ENCODE data around the gene AURKA.

Gene AURKA

DNA sequence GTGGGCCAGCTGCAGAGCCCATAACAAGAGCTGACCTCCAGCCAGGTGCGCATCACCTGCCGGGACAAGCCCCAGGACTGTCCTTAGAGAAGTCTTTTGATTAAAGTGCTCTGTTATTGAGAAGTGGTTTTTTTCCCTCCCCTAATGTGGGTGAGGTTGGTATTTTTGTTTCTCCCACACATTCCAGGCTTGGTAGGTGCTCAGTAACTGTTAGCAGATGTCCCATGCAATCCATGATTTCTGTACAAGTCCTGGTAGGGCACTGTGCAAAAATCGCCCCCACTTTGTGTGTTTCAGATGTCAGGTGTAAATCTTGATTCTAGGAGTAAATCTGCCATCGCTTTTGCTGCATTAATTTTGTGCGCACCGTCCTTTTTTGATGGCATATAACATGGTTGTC is 28.5 kb downstream of the AURKA start:
- Histone ChIP-seq H3K4me3 (ENCODE audit: low read depth in 1 of 2, low read length in 2 of 2) (no peak overlapping the region), H3K27ac (ENCODE audit: low read depth, low read length) (no peak overlapping the region), H3K9ac (ENCODE audit: low read depth in 1 of 2, low read length in 2 of 2) (no peak overlapping the region), H3K4me1 (ENCODE audit: control insufficient read depth in 1 of 2, insufficient read depth in 2 of 2, low read length in 2 of 2) (peaks cover 9 to 12% of the 10 kb centered on the region in 2 donors), H3K36me3 (ENCODE audit: control insufficient read depth in 1 of 2, insufficient read depth in 2 of 2, low read length in 2 of 2) (peaks cover 0 to 13% of the 10 kb centered on the region in 2 donors), H3K9me3 (ENCODE audit: control insufficient read depth in 1 of 2, low read length in 2 of 2) (no peaks in the 10 kb centered on the region), H3K27me3 (ENCODE audit: control insufficient read depth in 1 of 2, insufficient read depth in 2 of 2, low read length in 2 of 2) (no peaks in the 10 kb centered on the region)

DNA sequence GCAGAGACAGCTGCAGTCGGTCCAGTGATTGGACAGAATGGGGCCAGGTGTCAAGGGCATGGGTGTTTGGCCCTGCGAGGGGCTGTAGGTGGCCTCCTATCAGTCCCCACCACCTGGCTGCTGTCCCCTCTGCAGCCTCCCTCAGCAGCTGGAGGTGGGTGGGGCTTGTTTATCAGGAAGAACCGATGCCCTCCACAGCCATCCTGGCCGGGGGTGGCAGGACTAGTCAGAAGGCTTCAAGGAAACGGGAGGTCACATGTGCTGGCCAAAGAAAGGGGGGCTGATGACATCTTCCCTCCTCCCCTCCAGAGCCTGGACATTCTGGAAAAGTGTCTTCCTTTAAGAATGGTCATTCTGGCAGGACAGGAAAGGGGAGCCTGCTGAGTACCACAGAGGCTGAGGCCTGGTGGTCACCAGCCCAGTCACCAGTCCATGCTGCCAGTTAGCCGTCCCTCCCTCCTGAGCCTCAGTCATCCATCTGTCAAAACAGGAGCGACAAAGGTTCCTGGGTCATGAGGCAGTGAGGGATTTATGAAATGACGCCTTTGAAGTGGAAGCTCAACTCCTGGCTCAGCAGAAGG is 29.1 kb downstream of the AURKA start:
- Histone ChIP-seq H3K27me3 (ENCODE audit: control insufficient read depth in 1 of 2, insufficient read depth in 2 of 2, low read length in 2 of 2) (no peaks in the 10 kb centered on the region), H3K36me3 (ENCODE audit: control insufficient read depth in 1 of 2, insufficient read depth in 2 of 2, low read length in 2 of 2) (peaks cover 0 to 11% of the 10 kb centered on the region in 2 donors), H3K27ac (ENCODE audit: low read depth, low read length) (no peak overlapping the region)

DNA sequence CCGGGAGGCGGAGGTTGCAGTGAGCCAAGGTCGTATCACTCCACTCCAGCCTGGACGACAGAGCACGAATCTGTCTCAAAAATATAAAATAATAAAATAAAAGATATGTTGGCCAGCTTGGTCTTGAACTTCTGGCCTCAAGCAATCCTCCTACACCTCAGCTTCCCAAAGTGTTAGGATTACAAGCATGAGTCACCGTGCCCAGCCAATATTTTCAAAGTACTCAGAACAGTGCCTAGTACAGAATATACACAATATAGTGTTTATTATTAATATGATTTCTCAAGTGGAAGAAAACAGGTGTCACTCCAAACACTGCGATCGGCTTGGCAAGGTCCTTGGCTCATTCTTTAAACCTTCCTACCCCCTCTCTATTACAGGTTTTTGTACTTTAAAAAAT is 30.1 kb downstream of the AURKA start:
- H3K4me3 ChIP-seq (ENCODE audit: low read depth in 1 of 2, low read length in 2 of 2): no peak overlapping the region
- no peak overlapping the region for H3K9ac ChIP-seq (ENCODE audit: low read depth in 1 of 2, low read length in 2 of 2)
- peaks cover 9 to 12% of the 10 kb centered on the region in 2 donors for H3K4me1 ChIP-seq (ENCODE audit: control insufficient read depth in 1 of 2, insufficient read depth in 2 of 2, low read length in 2 of 2)
- no peaks in the 10 kb centered on the region for H3K9me3 ChIP-seq (ENCODE audit: control insufficient read depth in 1 of 2, low read length in 2 of 2)
- H3K27me3 ChIP-seq (ENCODE audit: control insufficient read depth in 1 of 2, insufficient read depth in 2 of 2, low read length in 2 of 2): no peaks in the 10 kb centered on the region
- H3K36me3 ChIP-seq (ENCODE audit: control insufficient read depth in 1 of 2, insufficient read depth in 2 of 2, low read length in 2 of 2): peaks cover 0 to 5% of the 10 kb centered on the region in 2 donors
- H3K27ac ChIP-seq (ENCODE audit: low read depth, low read length): no peak overlapping the region

More for the DNA sequence above, 29.1 kb downstream of the AURKA start:
- Histone ChIP-seq H3K4me3 (ENCODE audit: low read depth in 1 of 2, low read length in 2 of 2) (no peak overlapping the region), H3K9ac (ENCODE audit: low read depth in 1 of 2, low read length in 2 of 2) (no peak overlapping the region), H3K4me1 (ENCODE audit: control insufficient read depth in 1 of 2, insufficient read depth in 2 of 2, low read length in 2 of 2) (peaks cover 9 to 12% of the 10 kb centered on the region in 2 donors), H3K9me3 (ENCODE audit: control insufficient read depth in 1 of 2, low read length in 2 of 2) (no peaks in the 10 kb centered on the region)

DNA sequence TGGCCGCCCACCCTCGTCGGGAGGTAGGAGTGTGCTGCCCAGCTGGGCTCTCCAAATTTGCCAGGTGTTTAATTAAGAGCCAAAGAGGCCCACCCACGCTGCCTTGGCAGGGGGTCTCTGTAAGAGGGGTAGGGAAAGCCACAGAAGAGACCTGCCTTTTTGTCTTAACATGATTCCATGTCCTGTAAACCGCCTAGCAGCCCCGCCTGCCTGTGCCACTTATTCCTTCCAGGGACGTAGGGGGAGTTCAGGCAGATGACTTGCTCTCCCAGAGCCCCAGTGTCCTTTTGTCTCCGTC is 31.2 kb downstream of the AURKA start:
- H3K36me3 ChIP-seq (ENCODE audit: control insufficient read depth in 1 of 2, insufficient read depth in 2 of 2, low read length in 2 of 2): no peaks in the 10 kb centered on the region
- H3K9me3 ChIP-seq (ENCODE audit: control insufficient read depth in 1 of 2, low read length in 2 of 2): no peaks in the 10 kb centered on the region
- peaks cover 9 to 12% of the 10 kb centered on the region in 2 donors for H3K4me1 ChIP-seq (ENCODE audit: control insufficient read depth in 1 of 2, insufficient read depth in 2 of 2, low read length in 2 of 2)
- H3K9ac ChIP-seq (ENCODE audit: low read depth in 1 of 2, low read length in 2 of 2): no peak overlapping the region
- no peak overlapping the region for H3K4me3 ChIP-seq (ENCODE audit: low read depth in 1 of 2, low read length in 2 of 2)
- H3K27ac ChIP-seq (ENCODE audit: low read depth, low read length): no peak overlapping the region
- no peaks in the 10 kb centered on the region for H3K27me3 ChIP-seq (ENCODE audit: control insufficient read depth in 1 of 2, insufficient read depth in 2 of 2, low read length in 2 of 2)

DNA sequence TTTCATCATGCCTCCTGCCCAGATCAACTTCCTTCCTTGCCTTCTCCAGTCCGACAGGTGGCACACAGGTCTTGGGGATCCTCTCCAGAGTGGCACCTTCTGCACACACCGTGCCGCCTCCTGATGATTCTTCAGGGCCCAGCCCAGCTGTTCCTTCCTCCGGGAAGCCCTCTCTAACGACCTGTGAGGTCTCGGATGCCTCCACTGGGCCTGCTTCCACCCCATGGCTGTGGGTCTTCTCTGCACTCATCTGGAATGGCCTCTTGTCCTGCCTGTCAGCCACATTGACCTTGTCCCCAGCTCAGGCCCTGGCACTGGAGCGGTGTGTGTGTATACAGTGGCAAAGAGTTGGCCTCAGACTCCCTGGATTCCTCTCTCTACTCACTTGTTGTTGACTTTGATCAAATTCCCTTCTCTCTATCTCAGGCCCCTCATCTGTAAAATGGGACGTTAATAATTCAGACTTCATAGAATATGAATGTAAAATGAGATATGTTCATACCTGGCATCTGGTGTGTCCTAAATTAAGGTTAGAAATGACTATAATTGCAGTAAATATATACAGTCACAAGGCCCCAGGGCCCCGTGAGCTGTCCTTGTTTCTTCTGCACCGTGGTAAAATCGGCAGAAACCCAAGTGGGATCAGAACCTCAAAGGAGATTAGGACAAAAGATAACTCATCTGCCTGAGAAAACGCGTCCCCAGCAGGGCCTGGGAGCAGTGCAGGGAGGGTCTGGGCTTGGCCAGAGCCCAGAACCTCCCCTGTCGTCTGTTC is 31.7 kb downstream of the AURKA start:
- no peak overlapping the region for H3K27ac ChIP-seq (ENCODE audit: low read depth, low read length)
- H3K27me3 ChIP-seq (ENCODE audit: control insufficient read depth in 1 of 2, insufficient read depth in 2 of 2, low read length in 2 of 2): no peaks in the 10 kb centered on the region
- H3K36me3 ChIP-seq (ENCODE audit: control insufficient read depth in 1 of 2, insufficient read depth in 2 of 2, low read length in 2 of 2): no peaks in the 10 kb centered on the region
- H3K9me3 ChIP-seq (ENCODE audit: control insufficient read depth in 1 of 2, low read length in 2 of 2): no peaks in the 10 kb centered on the region
- peak overlapping the region; percentile 43 to 68 for H3K9ac ChIP-seq (ENCODE audit: low read depth in 1 of 2, low read length in 2 of 2)
- peaks cover 9 to 12% of the 10 kb centered on the region in 2 donors for H3K4me1 ChIP-seq (ENCODE audit: control insufficient read depth in 1 of 2, insufficient read depth in 2 of 2, low read length in 2 of 2)
- peak overlapping the region; percentile 83 to 94 for H3K4me3 ChIP-seq (ENCODE audit: low read depth in 1 of 2, low read length in 2 of 2)

DNA sequence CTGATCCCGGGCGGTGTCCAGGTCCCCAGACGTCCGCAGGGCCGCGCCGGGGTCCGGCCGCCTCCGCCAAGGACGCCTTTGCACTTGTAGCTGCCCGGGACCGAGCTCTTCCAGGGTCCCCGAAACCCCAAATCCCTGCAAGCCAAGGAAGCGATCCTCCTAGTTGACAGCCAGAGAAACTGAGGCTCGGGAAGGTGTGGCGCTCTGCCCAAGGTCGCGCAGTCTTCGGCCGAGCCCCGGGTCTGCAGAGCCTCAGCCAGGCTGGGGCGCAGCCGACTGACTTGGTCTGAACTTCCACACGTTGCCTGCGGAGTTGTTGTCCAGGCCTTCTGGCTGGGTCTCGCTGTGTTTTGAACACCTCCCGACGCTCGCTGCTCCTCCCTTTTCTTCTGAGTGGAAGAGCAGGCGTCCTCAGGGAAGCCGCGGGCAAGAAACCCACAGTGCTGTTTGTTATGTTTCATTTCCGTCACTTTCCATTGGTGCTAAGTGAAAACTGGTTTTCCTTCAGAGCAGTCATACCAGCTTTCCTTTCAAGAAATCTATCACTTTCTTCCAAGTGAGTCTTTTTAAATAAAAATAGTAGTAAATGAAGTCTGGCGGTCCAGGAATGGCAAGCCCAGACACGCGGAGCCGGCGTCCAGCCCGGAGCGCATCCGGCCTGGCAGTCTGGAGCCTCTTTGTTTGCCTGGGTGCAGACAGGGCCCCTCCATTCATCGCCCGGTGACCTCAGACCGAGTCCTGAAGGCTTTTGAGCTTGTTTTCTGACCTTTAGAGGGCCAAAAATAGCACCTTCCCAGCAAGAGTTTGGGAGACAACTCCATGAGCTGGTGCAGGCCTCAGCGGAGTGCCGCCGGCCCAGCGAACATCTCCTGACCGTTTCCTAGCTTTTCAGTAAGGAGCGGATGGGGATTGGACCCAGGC is 32.5 kb downstream of the AURKA start:
- Histone ChIP-seq H3K9me3 (ENCODE audit: control insufficient read depth in 1 of 2, low read length in 2 of 2) (no peaks in the 10 kb centered on the region), H3K36me3 (ENCODE audit: control insufficient read depth in 1 of 2, insufficient read depth in 2 of 2, low read length in 2 of 2) (no peaks in the 10 kb centered on the region), H3K4me1 (ENCODE audit: control insufficient read depth in 1 of 2, insufficient read depth in 2 of 2, low read length in 2 of 2) (peaks cover 9 to 12% of the 10 kb centered on the region in 2 donors), H3K9ac (ENCODE audit: low read depth in 1 of 2, low read length in 2 of 2) (peak overlapping the region; percentile 68 to 75), H3K4me3 (ENCODE audit: low read depth in 1 of 2, low read length in 2 of 2) (peak overlapping the region; percentile 83 to 94), H3K27me3 (ENCODE audit: control insufficient read depth in 1 of 2, insufficient read depth in 2 of 2, low read length in 2 of 2) (no peaks in the 10 kb centered on the region), H3K27ac (ENCODE audit: low read depth, low read length) (peak overlapping the region; percentile 17)

DNA sequence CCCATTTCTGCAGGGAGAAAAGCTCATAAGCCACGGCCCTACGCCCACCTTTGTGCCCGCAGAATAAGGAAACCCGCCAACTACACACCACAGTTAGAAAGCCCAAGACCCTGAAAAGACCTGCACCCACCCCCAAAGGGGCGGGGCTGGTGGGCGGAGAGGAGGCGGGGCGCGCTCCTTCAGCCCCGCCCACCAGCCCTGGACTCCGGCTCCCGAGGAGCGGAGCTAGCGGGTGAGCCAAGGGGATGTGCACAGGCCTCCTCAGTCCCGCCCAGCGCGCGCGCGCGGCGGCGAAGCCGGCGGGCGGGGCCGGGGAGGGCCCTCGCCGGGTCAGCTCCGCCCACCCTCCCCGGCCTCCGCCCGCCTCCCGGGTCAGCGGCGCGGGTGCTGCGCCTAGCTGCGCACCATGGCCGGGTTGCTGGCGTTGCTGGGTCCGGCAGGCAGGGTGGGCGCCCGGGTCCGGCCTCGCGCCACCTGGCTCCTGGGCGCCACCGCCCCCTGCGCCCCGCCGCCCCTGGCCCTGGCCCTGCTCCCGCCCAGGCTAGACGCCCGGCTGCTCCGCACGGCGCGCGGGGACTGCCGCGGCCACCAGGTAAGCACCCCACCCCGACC is 33.3 kb downstream of the AURKA start, which contains the start of gene FAM210B:
Gene FAM210B (plus strand): TSS at position 375 of the 612 bp plus-strand sequence. CDS start 32 bp downstream, at position 407.
- no peaks in the 10 kb centered on the region for H3K36me3 ChIP-seq (ENCODE audit: control insufficient read depth in 1 of 2, insufficient read depth in 2 of 2, low read length in 2 of 2)
- peak within 1 kb of the TSS; percentile 83 to 94 for H3K4me3 ChIP-seq (ENCODE audit: low read depth in 1 of 2, low read length in 2 of 2)
- H3K27me3 ChIP-seq (ENCODE audit: control insufficient read depth in 1 of 2, insufficient read depth in 2 of 2, low read length in 2 of 2): no peaks in the 10 kb centered on the region
- H3K4me1 ChIP-seq (ENCODE audit: control insufficient read depth in 1 of 2, insufficient read depth in 2 of 2, low read length in 2 of 2): peaks cover 9 to 12% of the 10 kb centered on the region in 2 donors
- H3K9me3 ChIP-seq (ENCODE audit: control insufficient read depth in 1 of 2, low read length in 2 of 2): no peaks in the 10 kb centered on the region
- peak within 1 kb of the TSS; percentile 17 for H3K27ac ChIP-seq (ENCODE audit: low read depth, low read length)
- peak within 1 kb of the TSS; percentile 68 to 75 for H3K9ac ChIP-seq (ENCODE audit: low read depth in 1 of 2, low read length in 2 of 2)

DNA sequence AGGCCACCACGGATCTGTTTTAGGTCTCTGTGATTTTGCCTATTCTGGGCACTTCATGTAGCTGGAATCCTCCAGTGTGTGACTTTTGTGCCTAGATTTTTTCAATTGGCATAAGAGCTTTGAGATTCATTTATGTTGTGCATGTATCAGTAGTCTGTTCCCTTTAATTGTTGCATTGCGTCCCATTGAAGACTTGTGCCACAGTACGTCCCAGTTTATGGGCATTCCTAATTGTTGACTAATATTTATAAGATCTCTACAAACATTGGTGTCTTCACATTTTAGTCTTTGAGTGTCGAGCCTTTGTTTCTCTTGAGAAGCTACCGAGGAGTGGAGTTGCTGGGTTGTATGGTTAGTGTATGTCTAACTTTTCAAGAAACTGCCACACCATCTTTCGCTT is 33.9 kb downstream of the AURKA start:
- H3K4me1 ChIP-seq (ENCODE audit: control insufficient read depth in 1 of 2, insufficient read depth in 2 of 2, low read length in 2 of 2): peaks cover 9 to 12% of the 10 kb centered on the region in 2 donors
- no peak overlapping the region for H3K27ac ChIP-seq (ENCODE audit: low read depth, low read length)
- H3K4me3 ChIP-seq (ENCODE audit: low read depth in 1 of 2, low read length in 2 of 2): peak overlapping the region; percentile 47 to 60
- H3K36me3 ChIP-seq (ENCODE audit: control insufficient read depth in 1 of 2, insufficient read depth in 2 of 2, low read length in 2 of 2): no peaks in the 10 kb centered on the region
- H3K9me3 ChIP-seq (ENCODE audit: control insufficient read depth in 1 of 2, low read length in 2 of 2): no peaks in the 10 kb centered on the region
- no peaks in the 10 kb centered on the region for H3K27me3 ChIP-seq (ENCODE audit: control insufficient read depth in 1 of 2, insufficient read depth in 2 of 2, low read length in 2 of 2)
- H3K9ac ChIP-seq (ENCODE audit: low read depth in 1 of 2, low read length in 2 of 2): no peak overlapping the region

DNA sequence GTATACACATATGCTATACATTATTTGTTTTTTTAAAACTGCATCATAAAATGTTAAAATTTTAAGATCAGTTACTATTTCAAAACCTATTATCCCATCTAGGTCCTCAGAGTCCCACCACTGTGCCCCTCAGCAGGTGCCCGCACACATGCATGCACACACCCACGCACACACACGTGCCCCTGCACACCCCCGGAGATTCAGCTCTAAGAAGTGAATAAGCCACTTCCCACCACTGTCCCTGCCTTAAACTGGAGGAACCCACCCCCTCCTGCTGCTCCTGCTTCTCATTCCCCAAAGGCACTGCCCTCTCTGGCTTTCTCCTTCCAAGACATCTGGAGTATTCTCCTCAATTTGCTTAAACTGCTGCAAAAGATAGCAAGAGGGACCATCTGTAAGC is 38.7 kb downstream of the AURKA start:
- H3K9me3 ChIP-seq (ENCODE audit: control insufficient read depth in 1 of 2, low read length in 2 of 2): no peaks in the 10 kb centered on the region
- H3K27me3 ChIP-seq (ENCODE audit: control insufficient read depth in 1 of 2, insufficient read depth in 2 of 2, low read length in 2 of 2): no peaks in the 10 kb centered on the region
- H3K9ac ChIP-seq (ENCODE audit: low read depth in 1 of 2, low read length in 2 of 2): no peak overlapping the region
- H3K4me3 ChIP-seq (ENCODE audit: low read depth in 1 of 2, low read length in 2 of 2): no peak overlapping the region
- peaks cover 0 to 2% of the 10 kb centered on the region in 2 donors for H3K4me1 ChIP-seq (ENCODE audit: control insufficient read depth in 1 of 2, insufficient read depth in 2 of 2, low read length in 2 of 2)
- H3K36me3 ChIP-seq (ENCODE audit: control insufficient read depth in 1 of 2, insufficient read depth in 2 of 2, low read length in 2 of 2): no peaks in the 10 kb centered on the region
- no peak overlapping the region for H3K27ac ChIP-seq (ENCODE audit: low read depth, low read length)

Measured in duodenal mucosa (tissue), 2 donors.